Brain microvascular endothelial cell (primary cell): Measurements from ENCODE around the gene IPMK.

Experiments used
- DNase-seq: peaks from one replicate; pipeline ENCODE4 v3.0.0-alpha.2; 2020
- H3K27ac ChIP-seq: fragments of 250-450 bp; sonication (Bioruptor Pico); 2 replicates; pipeline ENCODE4 v1.5.1; 2020; ENCODE audit warnings: mild to moderate bottlenecking, moderate library complexity
- H3K27me3 ChIP-seq: fragments of 250-450 bp; sonication (Bioruptor Pico); replicated peaks from 2 replicates; pipeline ENCODE4 v1.5.1; 2020; ENCODE audit warnings: mild to moderate bottlenecking
- H3K36me3 ChIP-seq: fragments of 250-450 bp; sonication (Bioruptor Pico); replicated peaks from 2 replicates; pipeline ENCODE4 v1.5.1; 2020; ENCODE audit warnings: mild to moderate bottlenecking
- H3K4me3 ChIP-seq: 2 replicates; pipeline ENCODE4 v1.5.1; 2011; ENCODE audit warnings: low read depth, mild to moderate bottlenecking, control low read depth, low read length, moderate library complexity
- in situ Hi-C: cut with HindIII; loops from 2 replicates; pipeline ENCODE4 v1.10.0; 2017; ENCODE audit warnings: low sequenced_read_pairs, low pct_ligation_motif_present
- TF ChIP-seq, protein P1 (sequence below): IDR thresholded peaks from 2 replicates; pipeline ENCODE4 v1.5.1; 2011; ENCODE audit warnings: low read depth, mild to moderate bottlenecking, moderate library complexity, low read length, control low read depth, inconsistent platforms; ENCODE audit errors: missing control alignments

The IPMK gene

DNA sequence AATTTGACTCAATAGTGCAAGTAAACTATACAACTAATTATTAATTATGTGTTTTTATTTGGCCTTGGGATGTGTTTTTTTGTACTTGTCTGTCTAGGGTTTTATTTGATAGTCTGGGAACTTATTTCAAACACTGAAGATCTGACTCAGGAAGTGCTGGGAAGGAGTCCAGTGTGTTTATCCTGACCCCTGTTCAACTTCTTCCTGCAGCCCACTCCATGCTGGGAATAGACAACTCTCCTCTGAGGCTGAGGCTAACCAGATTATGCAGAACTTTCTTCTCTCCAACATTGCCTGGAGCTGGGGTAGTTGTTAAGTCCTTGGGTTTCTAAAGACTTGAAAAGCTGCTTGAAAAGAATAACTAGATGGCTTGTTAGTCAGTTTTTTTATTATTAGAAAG lies 8.2 kb upstream of the IPMK start:
- DNase-seq: peak; percentile 62
- Histone ChIP-seq H3K36me3 (no peaks in the 10 kb centered on the region), H3K27me3 (no peaks in the 10 kb centered on the region), H3K27ac (peak overlapping the region; percentile 84), H3K4me3 (no peak overlapping the region)
- TF ChIP-seq, protein P1, sequence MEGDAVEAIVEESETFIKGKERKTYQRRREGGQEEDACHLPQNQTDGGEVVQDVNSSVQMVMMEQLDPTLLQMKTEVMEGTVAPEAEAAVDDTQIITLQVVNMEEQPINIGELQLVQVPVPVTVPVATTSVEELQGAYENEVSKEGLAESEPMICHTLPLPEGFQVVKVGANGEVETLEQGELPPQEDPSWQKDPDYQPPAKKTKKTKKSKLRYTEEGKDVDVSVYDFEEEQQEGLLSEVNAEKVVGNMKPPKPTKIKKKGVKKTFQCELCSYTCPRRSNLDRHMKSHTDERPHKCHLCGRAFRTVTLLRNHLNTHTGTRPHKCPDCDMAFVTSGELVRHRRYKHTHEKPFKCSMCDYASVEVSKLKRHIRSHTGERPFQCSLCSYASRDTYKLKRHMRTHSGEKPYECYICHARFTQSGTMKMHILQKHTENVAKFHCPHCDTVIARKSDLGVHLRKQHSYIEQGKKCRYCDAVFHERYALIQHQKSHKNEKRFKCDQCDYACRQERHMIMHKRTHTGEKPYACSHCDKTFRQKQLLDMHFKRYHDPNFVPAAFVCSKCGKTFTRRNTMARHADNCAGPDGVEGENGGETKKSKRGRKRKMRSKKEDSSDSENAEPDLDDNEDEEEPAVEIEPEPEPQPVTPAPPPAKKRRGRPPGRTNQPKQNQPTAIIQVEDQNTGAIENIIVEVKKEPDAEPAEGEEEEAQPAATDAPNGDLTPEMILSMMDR: no peak
- in situ Hi-C loops: no loop called here

DNA sequence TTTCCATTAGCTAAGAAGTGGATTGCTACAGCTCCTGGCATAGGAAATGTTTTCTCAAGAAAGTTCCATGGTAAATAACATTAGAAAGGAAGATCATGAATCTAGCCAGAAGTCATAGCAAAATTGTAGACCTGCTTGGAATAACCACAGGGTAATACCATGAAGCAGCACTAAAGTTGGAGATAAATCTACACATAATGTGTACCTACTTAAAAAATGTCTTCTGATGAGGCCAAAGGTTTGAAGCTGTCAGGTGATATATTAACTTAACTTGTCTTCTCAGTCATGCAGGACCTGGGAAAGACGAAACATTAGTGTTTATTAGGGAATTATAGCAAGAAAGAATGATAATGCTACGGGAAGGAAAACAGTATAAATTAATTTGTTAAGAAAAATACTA lies 7.6 kb upstream of the IPMK start:
- DNase-seq: no peak
- TF ChIP-seq, protein P1: no peak
- H3K36me3 ChIP-seq: no peaks in the 10 kb centered on the region
- no peaks in the 10 kb centered on the region for H3K27me3 ChIP-seq
- H3K4me3 ChIP-seq: no peak overlapping the region
- H3K27ac ChIP-seq: peak overlapping the region; percentile 84
- in situ Hi-C loops: no loop called here

DNA sequence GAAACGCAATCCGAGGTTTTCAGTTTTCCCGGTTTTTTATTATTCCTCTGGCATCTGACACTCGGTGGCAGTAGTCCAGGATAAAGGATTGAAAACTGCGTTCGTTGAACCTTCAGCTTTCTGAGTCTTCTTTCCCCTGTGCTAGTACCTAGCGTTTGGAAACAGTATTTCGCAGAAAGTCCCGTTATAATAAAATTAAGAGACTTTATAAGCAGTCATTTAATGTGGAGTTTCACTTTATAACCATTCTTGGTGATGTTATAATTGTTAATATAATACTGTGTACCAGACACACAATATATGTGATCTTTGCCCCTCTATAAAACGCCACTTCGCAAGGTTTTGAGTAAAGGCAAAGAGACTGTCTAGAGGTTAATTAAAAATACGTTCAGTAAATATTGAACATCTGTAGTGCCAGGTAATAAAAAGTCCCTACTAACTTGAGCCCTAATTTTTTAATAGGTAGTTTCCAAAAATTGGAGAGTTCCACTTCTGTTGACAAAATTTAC lies 2.1 kb upstream of the IPMK start:
- no peaks in the 10 kb centered on the region for H3K27me3 ChIP-seq
- no peak for DNase-seq
- H3K4me3 ChIP-seq: peak overlapping the region; percentile 80
- H3K36me3 ChIP-seq: no peaks in the 10 kb centered on the region
- in situ Hi-C loops: no loop called here
- TF ChIP-seq, protein P1: no peak
- peak overlapping the region; percentile 89 for H3K27ac ChIP-seq

DNA sequence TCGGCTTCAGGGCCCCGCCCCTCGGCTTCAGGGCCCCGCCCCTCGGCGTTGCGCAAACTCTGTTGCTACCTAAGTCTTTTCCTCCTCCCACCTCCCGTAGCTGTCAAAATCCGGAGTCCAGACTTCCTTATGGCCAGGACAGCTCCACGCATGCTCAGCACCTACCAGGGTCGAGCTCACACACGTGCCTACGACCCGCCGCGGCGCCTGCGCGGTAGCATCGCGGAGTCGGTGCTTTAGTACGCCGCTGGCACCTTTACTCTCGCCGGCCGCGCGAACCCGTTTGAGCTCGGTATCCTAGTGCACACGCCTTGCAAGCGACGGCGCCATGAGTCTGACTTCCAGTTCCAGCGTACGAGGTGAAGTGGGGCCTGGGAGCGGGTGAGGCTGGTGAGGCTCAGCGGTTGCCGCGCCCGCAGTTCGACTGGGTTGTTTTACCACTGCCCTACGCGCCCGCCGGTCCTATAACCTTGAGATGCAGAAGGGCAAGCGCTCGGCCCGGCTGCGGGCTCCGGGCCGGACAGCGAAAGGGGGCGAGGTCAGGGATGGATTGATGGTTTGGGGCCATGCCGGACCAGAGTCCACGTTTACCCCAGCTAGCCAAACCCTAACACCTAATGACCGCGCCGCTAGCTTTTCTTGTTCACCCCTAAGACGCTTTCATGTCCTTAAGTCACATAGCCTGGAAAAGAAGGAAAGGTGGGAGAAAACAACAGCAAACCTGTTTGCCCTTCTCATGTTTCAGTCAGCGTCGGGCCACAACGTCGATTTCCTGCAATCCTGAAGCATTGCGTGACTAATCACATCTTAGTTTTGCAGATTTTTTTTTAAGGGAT lies 1.5 kb upstream of the IPMK start, which contains the start of gene CISD1:
CISD1 (plus strand) TSS at position 217 of the 836 bp plus-strand sequence; CDS start at position 329, 112 bp downstream.
- Histone ChIP-seq H3K4me3 (peak within 1 kb of the TSS; percentile 80), H3K27ac (peak within 1 kb of the TSS; percentile 89), H3K27me3 (no peaks in the 10 kb centered on the region), H3K36me3 (no peaks in the 10 kb centered on the region)
- in situ Hi-C loops: no loop called here
- DNase-seq: peak; percentile 99
- TF ChIP-seq, protein P1: no peak

DNA sequence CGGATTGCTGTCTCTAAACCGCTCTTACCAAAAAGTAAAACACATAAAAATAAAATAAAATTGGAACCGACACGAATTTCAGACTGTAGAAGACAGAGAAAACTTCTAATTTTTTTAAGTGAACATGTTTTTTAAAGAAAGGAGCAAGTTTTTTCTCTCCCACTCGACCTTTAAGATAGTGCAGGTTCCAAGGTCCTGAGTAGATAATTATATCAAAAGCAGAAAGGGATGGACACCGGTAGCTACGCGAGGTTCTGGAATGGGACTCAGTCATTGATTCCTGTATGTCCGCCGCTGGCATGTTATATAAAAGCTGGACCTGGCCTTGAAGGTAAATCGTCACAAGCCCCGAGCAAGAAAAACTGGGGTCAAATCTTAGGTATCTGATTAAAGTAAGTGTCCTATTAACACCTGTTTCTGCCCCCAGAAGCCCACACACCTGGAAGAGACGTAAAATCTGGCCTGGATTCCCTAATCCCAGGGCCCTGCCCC lies 806 bp upstream of the IPMK start:
- Histone ChIP-seq H3K36me3 (no peaks in the 10 kb centered on the region), H3K27me3 (no peaks in the 10 kb centered on the region), H3K4me3 (peak overlapping the region; percentile 80), H3K27ac (peak overlapping the region; percentile 32)
- TF ChIP-seq, protein P1: no peak
- DNase-seq: no peak
- in situ Hi-C loops: no loop called here
